Neural cell (in vitro differentiated cells): ENCODE results near the gene UQCC2.

ENCODE experiments used
- EP300 ChIP-seq: fragments of 450-650 bp; conservative IDR thresholded peaks from 2 replicates; pipeline ENCODE4 v1.6.1; 2014; ENCODE audit warnings: antibody characterized with exemption, mild to moderate bottlenecking, moderate library complexity; ENCODE audit not compliant: poor library complexity, severe bottlenecking
- EZH2 ChIP-seq: fragments of 200-600, 300-800 bp; shearing (Covaris generic), sonication (generic); IDR thresholded peaks from 2 replicates; pipeline ENCODE4 v1.6.1; 2014; ENCODE audit warnings: antibody characterized with exemption, low read length, borderline replicate concordance, mild to moderate bottlenecking; ENCODE audit not compliant: insufficient read depth, poor library complexity, severe bottlenecking
- MXI1 ChIP-seq: fragments of 450-650 bp; conservative IDR thresholded peaks from 2 replicates; pipeline ENCODE4 v1.6.1; 2014; ENCODE audit warnings: antibody characterized with exemption, mild to moderate bottlenecking; ENCODE audit not compliant: poor library complexity, severe bottlenecking
- POLR2AphosphoS5 ChIP-seq: IDR thresholded peaks from 2 replicates; pipeline ENCODE4 v1.6.1; 2012
- RAD21 ChIP-seq: fragments of 450-650 bp; conservative IDR thresholded peaks from 2 replicates; pipeline ENCODE4 v1.6.1; 2014; ENCODE audit warnings: antibody characterized with exemption, mild to moderate bottlenecking, moderate library complexity
- SMC3 ChIP-seq: fragments of 450-650 bp; conservative IDR thresholded peaks from 2 replicates; pipeline ENCODE4 v1.6.1; 2014; ENCODE audit warnings: antibody characterized with exemption, mild to moderate bottlenecking, moderate library complexity; ENCODE audit not compliant: poor library complexity
- TAF1 ChIP-seq: IDR thresholded peaks from 2 replicates; pipeline ENCODE4 v1.6.1; 2012; ENCODE audit warnings: low read depth
- TF ChIP-seq, protein P1 (sequence below): fragments of 450-650 bp; IDR thresholded peaks from 2 replicates; pipeline ENCODE4 v1.5.1; 2014; ENCODE audit warnings: antibody characterized with exemption, mild to moderate bottlenecking, moderate library complexity; ENCODE audit not compliant: poor library complexity, severe bottlenecking
- TF ChIP-seq, protein P2 (sequence below): IDR thresholded peaks from 2 replicates; pipeline ENCODE4 v1.6.1; 2012; ENCODE audit warnings: borderline replicate concordance

DNA sequence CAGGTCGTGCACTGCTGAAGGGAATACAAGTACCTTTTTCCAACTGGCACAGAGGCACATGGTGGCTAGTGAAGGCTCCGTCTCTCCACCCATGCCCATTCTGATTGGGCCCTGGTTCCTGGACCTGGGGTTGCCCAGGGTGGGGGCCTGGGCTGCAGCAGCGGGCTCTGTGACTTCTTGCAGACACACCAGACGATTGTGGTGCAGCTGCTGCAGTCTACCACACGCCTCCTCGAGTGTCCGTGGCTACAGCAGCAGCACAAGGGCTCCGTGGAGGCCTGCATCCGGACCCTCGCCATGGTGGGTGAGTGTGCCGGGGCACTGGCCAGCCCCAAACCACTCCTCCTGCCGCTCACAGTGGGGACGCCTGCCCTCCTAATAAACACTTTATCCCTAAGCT lies 29.2 kb downstream of the UQCC2 start:
- TF ChIP-seq TAF1: no peak
- TF ChIP-seq POLR2AphosphoS5: no peak
- TF ChIP-seq, protein P1, sequence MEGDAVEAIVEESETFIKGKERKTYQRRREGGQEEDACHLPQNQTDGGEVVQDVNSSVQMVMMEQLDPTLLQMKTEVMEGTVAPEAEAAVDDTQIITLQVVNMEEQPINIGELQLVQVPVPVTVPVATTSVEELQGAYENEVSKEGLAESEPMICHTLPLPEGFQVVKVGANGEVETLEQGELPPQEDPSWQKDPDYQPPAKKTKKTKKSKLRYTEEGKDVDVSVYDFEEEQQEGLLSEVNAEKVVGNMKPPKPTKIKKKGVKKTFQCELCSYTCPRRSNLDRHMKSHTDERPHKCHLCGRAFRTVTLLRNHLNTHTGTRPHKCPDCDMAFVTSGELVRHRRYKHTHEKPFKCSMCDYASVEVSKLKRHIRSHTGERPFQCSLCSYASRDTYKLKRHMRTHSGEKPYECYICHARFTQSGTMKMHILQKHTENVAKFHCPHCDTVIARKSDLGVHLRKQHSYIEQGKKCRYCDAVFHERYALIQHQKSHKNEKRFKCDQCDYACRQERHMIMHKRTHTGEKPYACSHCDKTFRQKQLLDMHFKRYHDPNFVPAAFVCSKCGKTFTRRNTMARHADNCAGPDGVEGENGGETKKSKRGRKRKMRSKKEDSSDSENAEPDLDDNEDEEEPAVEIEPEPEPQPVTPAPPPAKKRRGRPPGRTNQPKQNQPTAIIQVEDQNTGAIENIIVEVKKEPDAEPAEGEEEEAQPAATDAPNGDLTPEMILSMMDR: no peak
- no peak for TF ChIP-seq EP300
- TF ChIP-seq MXI1: no peak
- TF ChIP-seq, protein P2, sequence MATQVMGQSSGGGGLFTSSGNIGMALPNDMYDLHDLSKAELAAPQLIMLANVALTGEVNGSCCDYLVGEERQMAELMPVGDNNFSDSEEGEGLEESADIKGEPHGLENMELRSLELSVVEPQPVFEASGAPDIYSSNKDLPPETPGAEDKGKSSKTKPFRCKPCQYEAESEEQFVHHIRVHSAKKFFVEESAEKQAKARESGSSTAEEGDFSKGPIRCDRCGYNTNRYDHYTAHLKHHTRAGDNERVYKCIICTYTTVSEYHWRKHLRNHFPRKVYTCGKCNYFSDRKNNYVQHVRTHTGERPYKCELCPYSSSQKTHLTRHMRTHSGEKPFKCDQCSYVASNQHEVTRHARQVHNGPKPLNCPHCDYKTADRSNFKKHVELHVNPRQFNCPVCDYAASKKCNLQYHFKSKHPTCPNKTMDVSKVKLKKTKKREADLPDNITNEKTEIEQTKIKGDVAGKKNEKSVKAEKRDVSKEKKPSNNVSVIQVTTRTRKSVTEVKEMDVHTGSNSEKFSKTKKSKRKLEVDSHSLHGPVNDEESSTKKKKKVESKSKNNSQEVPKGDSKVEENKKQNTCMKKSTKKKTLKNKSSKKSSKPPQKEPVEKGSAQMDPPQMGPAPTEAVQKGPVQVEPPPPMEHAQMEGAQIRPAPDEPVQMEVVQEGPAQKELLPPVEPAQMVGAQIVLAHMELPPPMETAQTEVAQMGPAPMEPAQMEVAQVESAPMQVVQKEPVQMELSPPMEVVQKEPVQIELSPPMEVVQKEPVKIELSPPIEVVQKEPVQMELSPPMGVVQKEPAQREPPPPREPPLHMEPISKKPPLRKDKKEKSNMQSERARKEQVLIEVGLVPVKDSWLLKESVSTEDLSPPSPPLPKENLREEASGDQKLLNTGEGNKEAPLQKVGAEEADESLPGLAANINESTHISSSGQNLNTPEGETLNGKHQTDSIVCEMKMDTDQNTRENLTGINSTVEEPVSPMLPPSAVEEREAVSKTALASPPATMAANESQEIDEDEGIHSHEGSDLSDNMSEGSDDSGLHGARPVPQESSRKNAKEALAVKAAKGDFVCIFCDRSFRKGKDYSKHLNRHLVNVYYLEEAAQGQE: no peak
- TF ChIP-seq RAD21: no peak
- no peak for TF ChIP-seq EZH2
- TF ChIP-seq SMC3: no peak
